IPS-NIHi7 (cell line): ENCODE measurements around the gene ZNF407.
"Not testable (repeated sequence)": the region's sequence is repeated elsewhere in the genome, so short reads cannot be mapped to it uniquely, and the experiment has no call there.

Experiments used
- DNase-seq: peaks from one replicate; pipeline ENCODE4 v3.0.0; 2012; ENCODE audit warnings: mixed read lengths; ENCODE audit errors: extremely low spot score

The ZNF407 gene, protein sequence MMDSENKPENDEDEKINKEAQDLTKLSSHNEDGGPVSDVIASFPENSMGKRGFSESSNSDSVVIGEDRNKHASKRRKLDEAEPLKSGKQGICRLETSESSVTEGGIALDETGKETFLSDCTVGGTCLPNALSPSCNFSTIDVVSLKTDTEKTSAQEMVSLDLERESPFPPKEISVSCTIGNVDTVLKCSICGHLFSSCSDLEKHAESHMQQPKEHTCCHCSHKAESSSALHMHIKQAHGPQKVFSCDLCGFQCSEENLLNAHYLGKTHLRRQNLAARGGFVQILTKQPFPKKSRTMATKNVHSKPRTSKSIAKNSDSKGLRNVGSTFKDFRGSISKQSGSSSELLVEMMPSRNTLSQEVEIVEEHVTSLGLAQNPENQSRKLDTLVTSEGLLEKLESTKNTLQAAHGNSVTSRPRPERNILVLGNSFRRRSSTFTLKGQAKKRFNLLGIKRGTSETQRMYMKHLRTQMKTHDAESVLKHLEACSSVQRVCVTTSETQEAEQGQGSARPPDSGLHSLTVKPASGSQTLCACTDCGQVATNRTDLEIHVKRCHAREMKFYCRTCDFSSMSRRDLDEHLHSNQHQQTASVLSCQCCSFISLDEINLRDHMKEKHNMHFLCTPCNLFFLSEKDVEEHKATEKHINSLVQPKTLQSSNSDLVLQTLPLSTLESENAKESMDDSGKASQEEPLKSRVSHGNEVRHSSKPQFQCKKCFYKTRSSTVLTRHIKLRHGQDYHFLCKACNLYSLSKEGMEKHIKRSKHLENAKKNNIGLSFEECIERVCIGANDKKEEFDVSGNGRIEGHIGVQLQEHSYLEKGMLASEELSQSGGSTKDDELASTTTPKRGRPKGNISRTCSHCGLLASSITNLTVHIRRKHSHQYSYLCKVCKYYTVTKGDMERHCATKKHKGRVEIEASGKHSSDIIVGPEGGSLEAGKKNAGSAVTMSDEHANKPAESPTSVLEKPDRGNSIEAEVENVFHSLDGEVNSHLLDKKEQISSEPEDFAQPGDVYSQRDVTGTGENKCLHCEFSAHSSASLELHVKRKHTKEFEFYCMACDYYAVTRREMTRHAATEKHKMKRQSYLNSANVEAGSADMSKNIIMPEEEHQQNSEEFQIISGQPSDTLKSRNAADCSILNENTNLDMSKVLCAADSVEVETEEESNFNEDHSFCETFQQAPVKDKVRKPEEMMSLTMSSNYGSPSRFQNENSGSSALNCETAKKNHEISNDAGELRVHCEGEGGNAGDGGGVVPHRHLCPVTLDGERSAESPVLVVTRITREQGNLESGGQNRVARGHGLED (N-terminal part only)

DNA sequence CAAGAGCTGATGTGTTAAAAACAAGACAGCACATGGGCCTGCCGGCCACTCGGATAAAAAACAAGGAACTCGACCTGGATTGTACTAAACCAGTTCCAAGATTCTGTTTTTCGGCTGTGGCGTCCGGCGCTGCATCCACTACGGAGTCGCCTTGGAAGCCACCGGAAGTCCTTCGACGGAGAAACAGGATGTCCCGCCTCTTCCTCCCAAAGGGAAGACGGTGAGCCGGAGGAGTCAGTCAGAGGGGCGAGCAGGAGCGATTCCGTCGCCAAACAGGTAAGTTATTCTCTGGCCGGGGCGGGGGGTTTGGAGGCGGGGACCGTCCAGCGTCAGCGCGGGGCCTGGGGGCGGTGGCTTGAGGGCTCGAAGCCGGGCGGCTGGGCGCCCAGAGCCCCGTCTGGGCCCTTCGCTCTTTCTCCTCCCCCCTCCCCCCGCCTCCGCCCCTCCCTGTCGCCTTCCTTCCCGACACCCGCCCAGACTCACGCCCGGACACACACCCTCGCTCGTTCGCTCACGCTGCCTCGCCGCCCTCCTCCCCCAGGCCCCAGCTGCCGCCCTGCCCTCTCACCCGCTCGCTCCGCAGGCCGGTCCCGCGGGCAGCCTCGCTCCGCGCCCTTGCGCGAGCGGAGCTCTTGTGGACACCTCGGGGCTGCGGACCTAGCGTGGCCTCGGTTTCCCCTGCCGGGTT lies at the start of gene ZNF407:
ZNF407 (plus strand) TSS at position 209 of the 688 bp plus-strand sequence. CDS start 33,150 bp downstream, outside the sequence.
- DNase-seq, result peak; percentile 90

DNA sequence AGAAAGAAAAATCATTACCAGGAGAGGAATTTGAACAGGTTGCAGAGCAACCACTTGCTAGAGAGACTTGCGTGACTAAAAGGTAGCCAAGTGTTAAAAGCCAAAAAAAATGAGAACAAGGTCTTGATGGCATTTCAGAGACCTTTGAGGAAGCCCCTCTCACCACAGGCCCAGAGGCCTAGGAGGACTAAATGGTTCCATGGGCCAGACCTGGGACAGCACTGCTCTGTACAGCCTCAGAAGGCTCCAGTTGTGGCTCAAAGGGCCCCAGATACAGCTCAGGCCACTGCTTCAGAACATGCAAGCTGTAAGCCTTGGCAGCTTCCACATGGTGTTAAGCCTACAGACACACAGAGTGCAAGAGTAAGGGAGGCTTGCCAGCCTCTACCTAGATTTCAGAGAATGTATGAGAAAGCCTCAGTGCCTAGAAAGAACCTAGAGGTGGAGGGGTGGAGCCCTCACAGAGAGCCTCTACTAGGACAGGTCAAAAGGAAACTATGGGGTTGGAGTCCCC lies 48.0 kb upstream of the ZNF407 start:
- DNase-seq, result no peak

DNA sequence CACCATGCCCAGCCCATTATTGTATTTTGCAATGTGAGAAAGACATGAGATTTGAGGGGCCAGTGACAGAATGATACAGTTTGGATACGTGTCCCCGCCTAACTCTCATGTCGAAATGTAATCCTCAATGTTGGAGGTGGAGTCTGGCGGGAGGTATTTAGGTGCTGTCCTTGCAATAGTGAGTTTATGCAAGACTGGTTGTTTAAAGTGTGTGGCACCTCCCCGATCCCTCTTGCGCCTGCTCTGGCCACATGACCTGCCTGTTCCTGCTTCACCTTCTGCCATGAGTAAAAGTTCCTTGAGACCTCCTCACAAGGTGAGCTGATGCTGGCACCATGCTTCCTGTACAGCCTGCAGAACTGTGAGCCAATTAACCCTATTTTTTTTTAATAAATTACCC lies 46.8 kb upstream of the ZNF407 start:
- no peak for DNase-seq

DNA sequence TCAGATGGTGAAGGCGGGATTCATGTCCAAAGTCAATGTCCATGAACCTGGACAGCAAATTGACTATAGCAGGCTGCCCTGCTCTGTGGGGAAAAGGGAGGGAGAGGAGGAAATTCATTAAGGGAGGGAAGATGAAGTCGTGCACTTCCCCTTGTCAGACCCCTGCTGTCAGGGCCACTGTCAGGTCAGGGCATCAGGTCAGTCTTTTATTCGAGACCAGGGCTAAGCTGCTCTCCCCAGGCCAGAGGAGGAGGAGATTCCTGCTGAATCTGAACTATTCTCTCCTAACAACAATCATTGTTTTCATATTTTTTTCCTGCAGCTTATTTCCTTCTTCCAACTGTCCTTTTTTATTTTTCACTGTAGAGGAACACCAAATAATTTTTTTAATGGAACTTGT lies 46.2 kb upstream of the ZNF407 start:
- DNase-seq, result no peak

DNA sequence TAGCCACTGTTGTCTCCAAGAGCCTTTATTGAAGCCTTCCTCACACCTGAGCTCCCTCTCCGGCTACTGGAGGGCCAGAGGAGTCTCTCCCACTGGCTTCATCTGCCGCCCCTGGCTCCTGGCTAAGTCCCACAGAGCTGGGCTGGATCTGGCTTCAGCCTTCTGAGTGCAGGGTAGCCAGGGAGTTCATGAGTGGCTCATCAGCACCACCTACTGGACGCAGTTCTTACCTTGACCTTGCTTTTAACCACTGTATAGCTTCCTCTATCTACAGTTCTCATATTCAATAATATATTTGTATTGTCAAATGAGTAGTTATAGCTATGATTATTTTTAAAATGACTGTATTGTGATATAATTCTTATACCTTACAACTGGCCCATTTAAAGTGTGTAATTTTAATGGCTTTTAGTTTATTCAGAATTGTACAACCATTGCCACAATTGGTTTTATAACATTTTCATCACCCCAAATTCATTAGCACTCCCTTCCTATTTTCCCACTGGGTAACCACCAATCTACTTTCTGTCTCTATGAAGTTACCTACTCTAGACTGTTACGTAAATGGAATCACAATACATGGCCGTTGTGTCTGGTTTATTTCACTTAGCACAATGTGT lies 45.6 kb upstream of the ZNF407 start:
- DNase-seq, result peak; percentile 93

DNA sequence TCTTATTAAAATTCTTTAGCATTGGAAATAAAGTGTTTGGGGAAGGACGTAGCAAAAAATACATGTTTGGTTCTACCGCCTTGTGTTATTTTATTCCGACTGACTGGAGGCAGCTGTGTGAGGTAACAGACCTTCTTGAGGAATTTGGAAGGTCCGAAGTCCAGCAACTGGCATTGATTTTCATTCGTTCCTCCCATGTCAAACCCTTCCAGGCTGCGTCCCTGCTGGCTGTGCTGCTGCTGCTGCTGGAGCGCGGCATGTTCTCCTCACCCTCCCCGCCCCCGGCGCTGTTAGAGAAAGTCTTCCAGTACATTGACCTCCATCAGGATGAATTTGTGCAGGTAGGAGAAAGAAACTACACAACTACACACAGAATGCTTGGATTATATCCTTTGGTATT lies 41.5 kb upstream of the ZNF407 start:
- no peak for DNase-seq

DNA sequence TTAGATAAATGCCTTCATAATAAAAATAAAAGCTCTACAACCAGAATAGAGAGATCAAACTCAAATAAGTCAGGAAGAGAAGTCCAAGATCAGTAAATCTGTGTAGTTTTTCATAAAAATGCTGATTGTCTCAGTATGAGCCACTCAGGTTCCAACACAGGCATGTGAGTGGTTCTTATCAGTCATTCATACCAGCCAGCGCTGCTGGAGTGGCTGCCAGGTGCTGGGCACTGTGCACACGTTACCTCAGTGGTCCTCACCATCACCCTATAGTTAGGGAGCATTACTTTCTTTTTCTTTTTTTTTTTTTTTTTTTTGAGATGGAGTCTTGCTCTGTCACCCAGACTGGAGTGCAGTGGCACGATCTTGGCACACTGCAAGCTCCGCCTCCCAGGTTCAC lies 39.6 kb upstream of the ZNF407 start:
- DNase-seq, result no peak

DNA sequence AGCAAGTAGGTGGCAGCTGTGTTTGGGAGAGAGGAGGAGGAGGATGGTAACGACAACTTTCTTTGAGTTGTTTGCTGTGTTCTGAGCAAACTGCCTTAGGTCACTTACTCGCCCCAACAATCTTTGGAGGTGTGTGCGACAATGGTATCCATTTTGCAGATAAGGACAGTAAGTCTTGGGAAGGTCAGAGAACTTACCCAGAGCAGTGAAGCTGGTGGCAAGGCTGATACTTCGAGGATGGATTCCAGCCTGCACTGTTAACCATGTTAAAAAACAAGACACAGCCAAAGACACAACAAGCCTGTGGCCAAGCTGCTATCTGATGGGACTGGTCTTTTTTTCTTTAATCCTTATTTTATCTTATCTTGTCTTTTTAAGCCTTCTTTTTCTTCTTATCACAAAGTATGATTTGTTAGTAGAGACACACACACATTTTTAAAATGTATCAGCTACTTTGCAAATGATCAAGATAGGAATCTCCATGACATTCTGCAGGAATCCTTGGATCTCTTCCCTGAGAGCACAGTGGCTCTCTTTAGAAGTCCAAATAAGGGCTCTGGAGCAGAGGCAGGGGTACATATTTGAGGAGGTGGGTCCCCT lies 35.4 kb upstream of the ZNF407 start:
- DNase-seq, result no peak

DNA sequence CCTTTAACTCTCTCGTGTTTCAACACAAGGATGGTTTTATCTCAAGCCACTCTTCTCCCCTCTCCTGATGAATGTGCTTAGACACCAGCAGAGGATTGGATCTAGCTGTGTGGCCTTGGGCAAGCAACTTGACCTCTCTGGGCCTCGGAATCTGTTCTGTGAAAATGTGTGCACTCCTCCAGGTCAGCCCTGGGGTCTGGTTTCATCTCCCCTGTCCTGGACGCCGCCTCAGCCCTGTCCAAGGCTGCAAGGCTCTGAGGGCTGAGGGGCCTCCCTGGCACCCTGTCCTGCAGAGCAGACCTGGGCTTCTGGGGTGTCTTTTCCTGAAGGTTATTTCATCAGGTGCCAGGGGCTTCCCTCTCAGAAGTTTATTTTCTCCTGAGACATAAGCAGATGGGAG lies 34.9 kb upstream of the ZNF407 start:
- DNase-seq, result no peak

DNA sequence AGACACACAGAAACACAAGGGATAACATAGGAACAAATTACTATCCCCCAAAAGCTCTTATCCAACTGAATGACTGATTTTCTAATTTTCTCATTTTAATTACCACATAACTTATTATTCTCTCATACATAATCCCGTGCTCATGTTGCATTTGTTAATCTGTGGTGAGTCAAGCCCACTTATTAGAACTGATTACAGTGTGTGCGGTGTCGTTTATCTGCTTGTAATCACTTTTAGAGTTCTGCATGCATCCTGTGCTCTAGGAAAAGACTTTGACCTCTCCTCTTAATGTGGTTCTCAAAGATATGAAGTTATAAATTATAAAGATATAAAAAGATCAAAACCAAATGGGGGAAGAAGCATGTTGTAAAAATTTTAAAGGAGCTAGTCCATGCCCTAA lies 33.7 kb upstream of the ZNF407 start:
- DNase-seq, result no peak

DNA sequence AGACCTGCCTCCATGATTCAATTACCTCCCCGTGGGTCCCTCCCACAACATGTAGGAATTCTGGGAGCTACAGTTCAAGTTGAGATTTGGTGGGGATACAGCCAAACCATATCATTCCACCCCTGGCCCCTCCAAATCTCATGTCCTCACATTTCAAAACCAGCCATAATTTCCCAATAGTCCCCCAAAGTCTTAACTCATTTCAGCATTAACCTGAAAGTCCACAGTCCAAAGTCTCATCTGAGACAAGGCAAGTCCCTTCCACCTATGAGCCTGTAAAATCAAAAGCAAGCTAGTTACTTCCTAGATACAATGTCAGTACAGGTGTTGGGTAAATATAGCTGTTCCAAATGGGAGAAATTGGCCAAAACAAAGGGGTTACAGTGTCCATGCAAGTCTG lies 32.5 kb upstream of the ZNF407 start:
- DNase-seq, result not testable (repeated sequence)

DNA sequence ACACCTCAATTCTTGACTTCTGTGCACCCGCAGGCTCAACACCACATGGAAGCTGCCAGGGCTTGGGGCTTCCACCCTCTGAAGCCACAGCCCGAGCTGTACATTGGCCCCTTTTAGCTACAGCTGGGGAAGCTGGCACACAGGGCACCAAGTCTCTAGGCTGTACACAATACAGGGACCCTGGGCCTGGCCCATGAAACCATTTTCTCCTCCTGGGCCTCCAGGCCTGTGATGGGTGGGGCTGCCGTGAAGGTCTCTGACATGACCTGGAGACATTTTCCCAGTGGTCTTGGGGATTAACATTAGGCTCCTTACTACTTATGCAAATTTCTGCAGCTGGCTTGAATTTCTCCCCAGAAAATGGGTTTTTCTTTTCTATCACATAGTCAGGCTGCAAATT lies 31.7 kb upstream of the ZNF407 start:
- DNase-seq, result not testable (repeated sequence)

DNA sequence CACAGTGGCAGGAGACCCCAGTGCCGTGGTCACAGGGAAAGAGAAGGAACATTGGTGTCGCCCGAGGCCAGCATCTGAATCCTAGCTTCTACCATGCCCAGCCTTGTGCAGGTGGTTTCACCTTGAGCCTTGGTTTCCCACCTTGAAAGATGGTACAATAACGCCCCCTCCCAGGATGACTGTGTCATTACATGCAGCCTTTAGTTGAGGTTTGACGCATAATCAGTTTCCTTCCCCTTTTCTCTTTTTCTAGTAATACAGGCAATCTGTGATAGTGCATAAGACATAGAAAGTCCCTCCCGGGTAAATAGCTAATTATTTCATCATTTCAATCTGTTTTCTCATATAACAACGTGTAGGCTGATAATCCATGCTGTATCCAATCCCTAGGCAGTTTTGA lies 29.8 kb upstream of the ZNF407 start:
- no peak for DNase-seq

DNA sequence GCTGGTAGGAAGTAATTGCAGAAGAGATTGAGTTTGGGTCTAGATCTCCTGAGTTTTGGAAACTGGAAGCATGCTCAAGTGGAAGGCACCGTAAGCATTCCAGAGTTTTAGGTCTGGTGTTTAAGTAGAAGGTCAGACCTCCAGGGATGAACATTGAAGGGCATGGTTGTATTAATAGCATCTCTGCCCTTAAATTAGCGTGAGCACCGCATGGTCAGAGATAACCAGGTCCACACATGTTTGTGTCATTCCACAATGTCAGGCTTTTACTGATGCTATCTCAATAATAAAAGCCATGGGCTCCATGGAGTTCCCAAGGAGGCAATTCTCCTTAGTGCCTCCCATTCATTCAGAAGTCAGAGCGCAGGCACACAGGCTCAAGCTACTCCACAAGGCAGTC lies 28.3 kb upstream of the ZNF407 start:
- no peak for DNase-seq

DNA sequence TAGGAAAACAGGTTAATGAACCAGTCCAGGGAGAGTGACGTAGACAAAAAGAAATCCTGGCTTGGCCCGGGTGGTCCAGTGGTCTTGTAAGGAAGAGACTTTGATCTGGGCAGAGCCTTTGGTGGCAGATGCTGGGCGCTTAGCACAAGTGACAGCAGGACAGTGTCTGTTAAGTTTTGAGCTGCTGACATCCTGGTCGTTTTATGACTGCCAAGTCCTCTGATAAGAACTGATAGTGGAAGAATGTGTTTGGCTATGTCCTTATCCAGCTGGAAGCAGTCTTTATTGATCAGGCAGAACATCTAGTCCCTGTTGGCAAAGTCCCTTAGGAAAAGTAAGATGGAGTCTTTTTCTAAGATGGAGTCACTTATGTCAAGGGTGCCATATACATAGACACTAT lies 27.4 kb upstream of the ZNF407 start:
- no peak for DNase-seq

DNA sequence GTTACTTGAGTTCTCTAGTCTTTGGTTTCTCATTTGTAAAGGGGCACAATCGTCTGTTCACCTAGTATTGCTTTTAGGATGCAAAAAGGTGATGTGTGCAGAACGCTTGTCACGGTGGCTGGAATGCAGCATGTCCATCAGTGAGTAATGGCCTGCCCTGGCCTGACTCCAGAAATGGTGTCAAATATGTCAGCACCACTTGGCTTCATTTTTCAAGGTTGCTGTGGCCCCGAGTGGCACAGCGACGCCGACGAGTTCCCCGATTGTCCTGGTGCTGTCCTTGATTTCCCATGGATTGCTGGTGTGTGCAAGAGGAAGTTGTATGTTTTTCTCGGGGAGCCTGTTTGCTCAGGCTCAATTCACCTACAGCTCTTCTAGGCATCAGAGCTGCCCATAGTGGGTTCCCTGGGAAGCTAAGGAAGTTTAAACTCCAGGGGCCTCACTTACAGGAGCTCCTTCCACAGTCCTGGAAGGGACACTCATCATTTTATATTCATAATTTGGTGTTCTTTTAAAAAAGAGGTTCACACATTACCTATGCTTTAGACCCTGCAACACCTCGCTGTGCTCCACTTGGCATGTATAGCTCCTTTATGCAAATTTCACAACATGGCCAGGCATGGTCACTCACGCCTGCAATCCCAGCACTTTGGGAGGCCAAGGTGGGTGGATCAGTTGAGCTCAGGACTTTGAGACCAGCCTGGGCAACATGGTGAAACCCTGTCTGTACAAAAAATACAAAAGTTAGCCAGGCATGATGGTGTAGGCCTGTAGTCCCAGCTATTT lies 25.6 kb upstream of the ZNF407 start:
- no peak for DNase-seq

DNA sequence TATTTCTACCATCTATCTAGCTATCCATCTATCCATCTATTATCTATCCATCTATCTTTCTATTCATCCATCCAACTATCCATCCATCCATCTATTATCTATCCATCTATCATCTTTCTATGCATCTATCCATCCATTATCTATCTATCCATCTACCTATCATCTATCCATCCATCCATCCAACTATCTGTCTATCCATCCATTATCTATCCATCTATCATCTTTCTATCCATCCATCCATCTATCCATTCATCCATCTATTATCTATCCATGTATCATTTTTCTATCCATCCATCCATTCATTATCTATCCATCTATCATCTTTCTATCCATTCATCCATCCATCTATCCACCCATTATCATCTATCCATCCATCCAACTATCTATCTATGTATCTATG lies 24.6 kb upstream of the ZNF407 start:
- no peak for DNase-seq

DNA sequence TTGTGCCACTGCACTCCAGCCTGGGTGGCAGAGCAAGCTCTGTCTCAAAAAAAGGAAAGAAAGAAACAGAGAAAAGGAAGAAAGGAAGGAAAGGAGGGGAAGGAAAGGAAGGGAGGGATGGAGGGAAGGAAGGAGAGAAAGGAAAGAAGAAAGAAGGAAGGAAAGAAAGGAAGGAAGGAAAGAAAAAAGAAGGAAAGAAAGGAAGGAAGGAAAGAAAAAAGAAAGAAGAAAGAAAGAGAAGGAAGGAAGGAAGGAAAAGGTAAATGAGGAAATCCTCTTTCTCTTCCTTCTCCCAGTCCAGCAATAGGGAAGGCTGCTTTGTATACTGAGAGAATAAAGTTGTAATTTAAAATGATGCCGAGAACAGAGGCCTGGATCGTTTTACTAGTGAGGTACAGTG lies 22.8 kb upstream of the ZNF407 start:
- no peak for DNase-seq

DNA sequence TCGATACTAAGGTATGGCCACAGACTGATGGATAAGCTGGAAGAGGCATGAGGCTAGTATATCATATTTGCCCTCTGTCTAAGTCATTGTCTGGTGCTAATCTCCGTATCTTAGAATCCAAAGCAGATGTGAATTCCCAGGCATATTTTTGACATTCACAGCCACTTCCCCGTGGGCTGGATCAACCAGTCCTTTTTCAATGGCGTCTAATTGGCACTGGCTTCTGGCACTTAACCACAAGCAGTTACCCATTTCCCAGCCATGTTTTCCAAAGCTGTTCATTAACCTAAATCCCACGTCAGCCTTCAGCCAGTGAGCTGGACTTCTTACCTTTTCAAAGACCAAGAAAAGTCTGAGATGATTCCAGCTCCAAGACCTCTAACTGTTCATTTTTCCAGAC lies 20.7 kb upstream of the ZNF407 start:
- no peak for DNase-seq
